Measurements from ENCODE around the gene ZBTB7C. TPM values are rescaled to one million over a fixed set of nuclear protein-coding genes. Genes with fewer than 3 reads are reported as not detected.

The ZBTB7C gene
- total RNA-seq, 5 donors from 2014 or later (not counting 1 experiment from before 2014, with no cell fraction given): 0.06 TPM; not detected in 4

DNA sequence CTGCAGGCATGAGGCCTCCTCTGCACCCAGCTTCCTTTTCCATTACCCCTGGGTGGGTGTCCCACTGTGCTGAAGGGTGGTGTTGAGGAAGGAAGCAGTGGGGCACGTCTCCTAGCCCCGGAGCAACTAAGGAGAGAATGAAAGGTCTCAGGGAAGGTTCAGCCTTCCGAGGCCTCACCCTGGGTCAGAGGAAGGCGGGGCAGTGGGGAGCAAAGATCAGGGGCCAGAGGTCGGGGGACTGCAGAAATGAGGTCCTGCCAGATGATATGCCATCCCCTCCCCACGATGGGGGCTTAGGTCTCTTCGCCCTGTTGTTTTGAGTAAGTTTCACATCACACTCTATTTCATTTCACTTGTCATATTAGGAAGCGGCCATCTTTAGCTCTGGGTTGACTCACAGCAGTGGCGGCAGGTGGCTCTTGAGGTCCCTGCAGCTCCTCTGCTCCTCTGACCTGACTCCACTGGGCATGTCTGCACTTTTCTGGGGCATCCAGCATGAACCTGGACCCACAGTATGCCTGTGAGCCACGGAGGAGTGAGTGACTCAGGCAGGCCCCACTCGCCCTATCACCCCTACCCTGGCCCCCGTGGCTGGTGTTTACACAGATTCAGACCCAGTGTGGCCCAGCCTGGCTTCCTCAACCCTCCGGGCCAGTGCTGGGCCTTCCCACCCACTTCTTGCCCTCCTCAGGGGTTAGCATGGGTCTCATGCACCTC lies 325.0 kb downstream of the ZBTB7C start:
- WGBS (ENCODE audit: insufficient coverage): 88% methylated on average over 10 of the region's 13 CpGs
- no peak overlapping the region for H3K27ac Mint-ChIP-seq
- H3K4me3 Mint-ChIP-seq: no peak overlapping the region
- H3K4me1 ChIP-seq (ENCODE audit: control insufficient read depth in 1 of 2, extremely low read depth in 1 of 2, insufficient read depth in 2 of 2, low read length in 2 of 2): no peaks in the 10 kb centered on the region
- DNase-seq (no peak), ATAC-seq (replicated peaks in 1 of 4) (no peak)
- POLR2A ChIA-PET: no interaction called here
- H3K4me3 ChIP-seq (ENCODE audit: control insufficient read depth in 1 of 2, extremely low read depth in 1 of 2, low read length in 1 of 2): no peak overlapping the region
- no peaks in the 10 kb centered on the region for H3K9me3 Mint-ChIP-seq
- no peaks in the 10 kb centered on the region for H3K27me3 ChIP-seq (replicated peaks in 1 of 2; ENCODE audit: control insufficient read depth in 2 of 2, extremely low read depth in 1 of 2, insufficient read depth in 2 of 2, low read length in 1 of 2)
- no peak overlapping the region for H3K27ac ChIP-seq (ENCODE audit: low read length)
- no peaks in the 10 kb centered on the region for H3K4me1 Mint-ChIP-seq
- H3K27me3 Mint-ChIP-seq: peaks cover 3 to 9% of the 10 kb centered on the region in 2 donors
- no peaks in the 10 kb centered on the region for H3K36me3 Mint-ChIP-seq
- H3K36me3 ChIP-seq (ENCODE audit: control insufficient read depth in 2 of 2, extremely low read depth in 1 of 2, insufficient read depth in 1 of 2, low read length in 1 of 2): no peaks in the 10 kb centered on the region
- H3K9me3 ChIP-seq: no peaks in the 10 kb centered on the region
- CTCF ChIA-PET: no interaction called here

DNA sequence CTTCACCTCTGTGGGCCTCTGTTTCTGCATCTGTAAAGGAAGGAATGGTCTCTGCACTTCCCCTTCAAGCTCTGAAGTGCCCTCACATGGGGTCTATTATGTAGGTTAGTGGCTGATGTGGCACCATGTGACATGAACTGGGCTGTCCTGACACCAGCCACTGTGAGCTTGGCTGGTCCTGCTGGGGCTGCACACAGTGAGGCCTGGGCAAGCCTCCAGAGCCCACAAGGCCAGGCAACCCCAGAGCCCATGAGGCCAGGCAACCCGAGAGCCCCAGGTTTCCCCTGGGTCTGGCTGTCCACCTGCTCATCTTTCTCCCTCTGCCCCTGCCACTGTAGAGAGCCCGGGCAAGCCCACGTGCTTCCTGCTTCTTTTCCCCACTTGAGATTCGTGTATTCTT lies 328.6 kb downstream of the ZBTB7C start:
- DNase-seq: no peak
- no peaks in the 10 kb centered on the region for H3K4me1 Mint-ChIP-seq
- ChIA-PET POLR2A (no interaction called here), CTCF (no interaction called here)
- H3K4me3 ChIP-seq (ENCODE audit: control insufficient read depth in 1 of 2, extremely low read depth in 1 of 2, low read length in 1 of 2): no peak overlapping the region
- no peaks in the 10 kb centered on the region for H3K36me3 Mint-ChIP-seq
- no peaks in the 10 kb centered on the region for H3K4me1 ChIP-seq (ENCODE audit: control insufficient read depth in 1 of 2, extremely low read depth in 1 of 2, insufficient read depth in 2 of 2, low read length in 2 of 2)
- no peaks in the 10 kb centered on the region for H3K9me3 ChIP-seq
- H3K36me3 ChIP-seq (ENCODE audit: control insufficient read depth in 2 of 2, extremely low read depth in 1 of 2, insufficient read depth in 1 of 2, low read length in 1 of 2): no peaks in the 10 kb centered on the region
- H3K4me3 Mint-ChIP-seq: no peak overlapping the region
- no peak overlapping the region for H3K27ac Mint-ChIP-seq
- 55% methylated on average over 4 of the region's 4 CpGs for WGBS (ENCODE audit: insufficient coverage)
- H3K9me3 Mint-ChIP-seq: no peaks in the 10 kb centered on the region
- no peak for ATAC-seq (replicated peaks in 1 of 4)
- peaks cover 0 to 4% of the 10 kb centered on the region in 2 experiments for H3K27me3 ChIP-seq (replicated peaks in 1 of 2; ENCODE audit: control insufficient read depth in 2 of 2, extremely low read depth in 1 of 2, insufficient read depth in 2 of 2, low read length in 1 of 2)
- peaks cover 0 to 3% of the 10 kb centered on the region in 2 donors for H3K27me3 Mint-ChIP-seq
- no peak overlapping the region for H3K27ac ChIP-seq (ENCODE audit: low read length)

DNA sequence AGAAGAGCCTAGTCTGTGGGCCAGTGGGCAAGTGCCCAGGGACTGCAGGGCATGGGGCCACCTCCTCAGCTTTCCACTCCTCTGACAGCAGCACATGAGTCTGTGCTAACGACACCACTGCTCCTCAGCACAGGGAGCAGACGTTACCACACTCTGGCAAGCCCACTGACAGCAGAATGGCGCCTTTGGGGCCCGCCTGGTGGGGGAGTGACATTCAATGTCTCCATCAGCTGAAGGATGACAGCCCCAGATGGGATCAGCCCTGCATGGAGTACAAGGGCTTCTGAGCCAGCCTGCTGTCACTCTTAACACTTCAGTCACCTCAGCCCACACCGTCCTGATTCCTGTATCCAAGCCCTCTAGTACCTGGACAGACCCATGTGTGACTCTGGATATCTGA lies 329.3 kb downstream of the ZBTB7C start:
- H3K4me1 ChIP-seq (ENCODE audit: control insufficient read depth in 1 of 2, extremely low read depth in 1 of 2, insufficient read depth in 2 of 2, low read length in 2 of 2): no peaks in the 10 kb centered on the region
- no peak overlapping the region for H3K4me3 Mint-ChIP-seq
- H3K9me3 Mint-ChIP-seq: no peaks in the 10 kb centered on the region
- no peak overlapping the region for H3K4me3 ChIP-seq (ENCODE audit: control insufficient read depth in 1 of 2, extremely low read depth in 1 of 2, low read length in 1 of 2)
- no peaks in the 10 kb centered on the region for H3K4me1 Mint-ChIP-seq
- H3K36me3 Mint-ChIP-seq: no peaks in the 10 kb centered on the region
- no peak overlapping the region for H3K27ac ChIP-seq (ENCODE audit: low read length)
- POLR2A ChIA-PET: no interaction called here
- ATAC-seq (replicated peaks in 1 of 4) (no peak), DNase-seq (no peak)
- H3K9me3 ChIP-seq: no peaks in the 10 kb centered on the region
- peaks cover 0 to 7% of the 10 kb centered on the region in 2 experiments for H3K27me3 ChIP-seq (replicated peaks in 1 of 2; ENCODE audit: control insufficient read depth in 2 of 2, extremely low read depth in 1 of 2, insufficient read depth in 2 of 2, low read length in 1 of 2)
- H3K27ac Mint-ChIP-seq: no peak overlapping the region
- 74% methylated on average over 4 of the region's 5 CpGs for WGBS (ENCODE audit: insufficient coverage)
- H3K36me3 ChIP-seq (ENCODE audit: control insufficient read depth in 2 of 2, extremely low read depth in 1 of 2, insufficient read depth in 1 of 2, low read length in 1 of 2): no peaks in the 10 kb centered on the region
- CTCF ChIA-PET: no interaction called here
- H3K27me3 Mint-ChIP-seq: peaks cover 0 to 3% of the 10 kb centered on the region in 2 donors

DNA sequence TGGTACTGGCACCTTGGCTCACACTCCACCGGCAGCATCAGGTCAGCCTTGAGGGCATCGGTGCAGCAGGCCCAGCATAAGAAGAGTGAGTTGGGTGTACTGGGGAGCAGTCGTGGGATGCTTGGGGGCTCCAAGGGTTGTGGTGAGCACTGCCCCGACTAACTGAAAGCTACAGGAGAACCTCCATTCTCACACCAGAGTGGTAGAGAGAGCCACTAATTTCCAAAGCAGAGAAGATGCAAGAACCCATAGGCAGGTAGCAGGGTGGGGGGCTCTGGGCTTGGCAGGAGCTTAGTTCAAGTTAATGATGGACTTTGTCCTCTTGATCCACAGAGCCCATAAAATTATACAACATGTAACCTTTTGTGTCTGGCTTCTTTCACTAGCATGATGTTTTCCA lies 330.7 kb downstream of the ZBTB7C start:
- no CpG with 5 or more reads among the region's 4 CpGs for WGBS (ENCODE audit: insufficient coverage)
- Mint-ChIP-seq H3K4me1 (no peaks in the 10 kb centered on the region), H3K27me3 (peaks cover 0 to 5% of the 10 kb centered on the region in 2 donors), H3K4me3 (no peak overlapping the region), H3K9me3 (no peaks in the 10 kb centered on the region), H3K36me3 (no peaks in the 10 kb centered on the region), H3K27ac (no peak overlapping the region)
- H3K36me3 ChIP-seq (ENCODE audit: control insufficient read depth in 2 of 2, extremely low read depth in 1 of 2, insufficient read depth in 1 of 2, low read length in 1 of 2): no peaks in the 10 kb centered on the region
- H3K27me3 ChIP-seq (replicated peaks in 1 of 2; ENCODE audit: control insufficient read depth in 2 of 2, extremely low read depth in 1 of 2, insufficient read depth in 2 of 2, low read length in 1 of 2): peaks cover 0 to 7% of the 10 kb centered on the region in 2 experiments
- H3K4me1 ChIP-seq (ENCODE audit: control insufficient read depth in 1 of 2, extremely low read depth in 1 of 2, insufficient read depth in 2 of 2, low read length in 2 of 2): no peaks in the 10 kb centered on the region
- no peak for DNase-seq
- CTCF ChIA-PET: no interaction called here
- POLR2A ChIA-PET: no interaction called here
- H3K9me3 ChIP-seq: no peaks in the 10 kb centered on the region
- no peak overlapping the region for H3K4me3 ChIP-seq (ENCODE audit: control insufficient read depth in 1 of 2, extremely low read depth in 1 of 2, low read length in 1 of 2)
- ATAC-seq (replicated peaks in 1 of 4): no peak
- no peak overlapping the region for H3K27ac ChIP-seq (ENCODE audit: low read length)

DNA sequence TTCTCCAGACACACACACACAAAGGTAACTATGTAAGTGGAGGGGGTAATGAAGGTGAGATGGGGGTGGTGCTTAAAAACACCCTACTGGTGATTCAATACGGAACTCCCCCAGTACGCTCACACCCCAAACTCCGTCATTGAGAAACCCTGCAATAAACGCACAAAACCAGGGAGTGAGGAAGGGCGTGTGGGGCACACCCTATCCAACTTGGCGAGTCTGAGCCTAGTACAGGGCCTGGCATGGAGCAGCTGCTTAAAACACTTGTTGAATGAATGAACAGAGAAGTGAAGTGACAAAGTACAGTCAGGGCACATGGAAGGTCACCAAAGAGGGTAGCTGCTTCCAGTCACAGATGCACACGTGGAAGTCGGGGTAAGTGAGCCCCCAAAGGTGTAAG lies 331.9 kb downstream of the ZBTB7C start:
- CTCF ChIA-PET: no interaction called here
- Histone ChIP-seq H3K4me1 (ENCODE audit: control insufficient read depth in 1 of 2, extremely low read depth in 1 of 2, insufficient read depth in 2 of 2, low read length in 2 of 2) (no peaks in the 10 kb centered on the region), H3K9me3 (no peaks in the 10 kb centered on the region), H3K27ac (ENCODE audit: low read length) (no peak overlapping the region), H3K27me3 (replicated peaks in 1 of 2; ENCODE audit: control insufficient read depth in 2 of 2, extremely low read depth in 1 of 2, insufficient read depth in 2 of 2, low read length in 1 of 2) (peaks cover 0 to 9% of the 10 kb centered on the region in 2 experiments), H3K4me3 (ENCODE audit: control insufficient read depth in 1 of 2, extremely low read depth in 1 of 2, low read length in 1 of 2) (no peak overlapping the region), H3K36me3 (ENCODE audit: control insufficient read depth in 2 of 2, extremely low read depth in 1 of 2, insufficient read depth in 1 of 2, low read length in 1 of 2) (no peaks in the 10 kb centered on the region)
- H3K4me3 Mint-ChIP-seq: no peak overlapping the region
- no peaks in the 10 kb centered on the region for H3K9me3 Mint-ChIP-seq
- ATAC-seq (replicated peaks in 1 of 4) (no peak), DNase-seq (no peak)
- H3K36me3 Mint-ChIP-seq: no peaks in the 10 kb centered on the region
- POLR2A ChIA-PET: no interaction called here
- 100% methylated on average over 2 of the region's 8 CpGs for WGBS (ENCODE audit: insufficient coverage)
- no peak overlapping the region for H3K27ac Mint-ChIP-seq
- H3K27me3 Mint-ChIP-seq: peaks cover 2 to 8% of the 10 kb centered on the region in 2 donors
- no peaks in the 10 kb centered on the region for H3K4me1 Mint-ChIP-seq

DNA sequence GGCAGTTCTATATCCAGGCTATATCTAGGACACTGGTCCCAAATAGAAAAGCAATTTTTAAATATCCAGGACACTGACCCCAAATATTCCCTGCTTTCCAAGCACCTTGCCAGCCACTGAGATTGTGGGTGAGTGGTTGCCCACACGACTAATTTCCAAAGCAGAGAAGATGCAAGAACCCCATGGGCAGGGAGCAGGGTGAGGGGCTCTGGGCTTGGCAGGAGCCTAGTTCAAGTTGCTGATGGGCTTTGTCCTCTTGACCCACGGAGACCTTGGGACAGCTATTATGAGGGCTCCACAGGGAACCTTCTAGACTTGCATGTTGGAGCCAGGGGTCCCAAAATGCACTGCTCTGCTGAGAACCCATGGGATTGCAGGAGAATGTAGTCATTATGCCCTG lies 332.7 kb downstream of the ZBTB7C start:
- CTCF ChIA-PET: no interaction called here
- H3K27ac Mint-ChIP-seq: no peak overlapping the region
- no peaks in the 10 kb centered on the region for H3K9me3 Mint-ChIP-seq

DNA sequence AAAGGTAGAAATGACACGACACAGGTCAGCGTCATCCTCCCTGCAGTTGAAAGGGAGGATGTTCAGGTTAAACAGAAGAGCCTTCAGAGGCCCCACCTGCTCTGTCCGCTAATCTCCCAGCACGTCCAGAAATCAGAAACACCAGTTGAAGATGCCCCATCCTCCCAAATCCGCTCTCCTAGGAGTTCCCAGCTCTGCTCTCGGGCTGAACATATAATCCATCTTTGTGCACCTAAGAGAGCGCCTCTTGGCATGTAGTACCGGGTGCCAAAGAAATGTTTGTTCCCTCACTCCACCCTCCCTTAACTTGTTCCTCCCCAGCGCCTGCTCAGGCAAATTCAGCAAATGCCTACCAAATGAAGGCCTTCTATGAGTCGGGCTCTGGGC lies 333.5 kb downstream of the ZBTB7C start:
- 81% methylated on average over 8 of the region's 10 CpGs for WGBS (ENCODE audit: insufficient coverage)
- DNase-seq: no peak
- peaks cover 11 to 14% of the 10 kb centered on the region in 2 donors for H3K27me3 Mint-ChIP-seq

More for the DNA sequence above, 332.7 kb downstream of the ZBTB7C start:
- H3K27ac ChIP-seq (ENCODE audit: low read length): no peak overlapping the region
- no peaks in the 10 kb centered on the region for H3K36me3 Mint-ChIP-seq
- no peaks in the 10 kb centered on the region for H3K4me1 Mint-ChIP-seq
- WGBS (ENCODE audit: insufficient coverage): 63% methylated on average over 2 of the region's 2 CpGs
- DNase-seq (no peak), ATAC-seq (replicated peaks in 1 of 4) (no peak)
- H3K9me3 ChIP-seq: no peaks in the 10 kb centered on the region
- H3K4me1 ChIP-seq (ENCODE audit: control insufficient read depth in 1 of 2, extremely low read depth in 1 of 2, insufficient read depth in 2 of 2, low read length in 2 of 2): no peaks in the 10 kb centered on the region
- H3K27me3 ChIP-seq (replicated peaks in 1 of 2; ENCODE audit: control insufficient read depth in 2 of 2, extremely low read depth in 1 of 2, insufficient read depth in 2 of 2, low read length in 1 of 2): peaks cover 0 to 10% of the 10 kb centered on the region in 2 experiments
- POLR2A ChIA-PET: no interaction called here
- no peaks in the 10 kb centered on the region for H3K36me3 ChIP-seq (ENCODE audit: control insufficient read depth in 2 of 2, extremely low read depth in 1 of 2, insufficient read depth in 1 of 2, low read length in 1 of 2)
- H3K4me3 Mint-ChIP-seq: no peak overlapping the region
- peaks cover 4 to 9% of the 10 kb centered on the region in 2 donors for H3K27me3 Mint-ChIP-seq
- H3K4me3 ChIP-seq (ENCODE audit: control insufficient read depth in 1 of 2, extremely low read depth in 1 of 2, low read length in 1 of 2): no peak overlapping the region

More for the DNA sequence above, 333.5 kb downstream of the ZBTB7C start:
- POLR2A ChIA-PET: no interaction called here
- H3K4me1 Mint-ChIP-seq: no peaks in the 10 kb centered on the region
- no peak overlapping the region for H3K4me3 ChIP-seq (ENCODE audit: control insufficient read depth in 1 of 2, extremely low read depth in 1 of 2, low read length in 1 of 2)
- CTCF ChIA-PET: no interaction called here
- no peak overlapping the region for H3K27ac ChIP-seq (ENCODE audit: low read length)
- no peak overlapping the region for H3K4me3 Mint-ChIP-seq
- no peaks in the 10 kb centered on the region for H3K36me3 Mint-ChIP-seq
- H3K4me1 ChIP-seq (ENCODE audit: control insufficient read depth in 1 of 2, extremely low read depth in 1 of 2, insufficient read depth in 2 of 2, low read length in 2 of 2): no peaks in the 10 kb centered on the region
- no peaks in the 10 kb centered on the region for H3K36me3 ChIP-seq (ENCODE audit: control insufficient read depth in 2 of 2, extremely low read depth in 1 of 2, insufficient read depth in 1 of 2, low read length in 1 of 2)
- peaks cover 0 to 10% of the 10 kb centered on the region in 2 experiments for H3K27me3 ChIP-seq (replicated peaks in 1 of 2; ENCODE audit: control insufficient read depth in 2 of 2, extremely low read depth in 1 of 2, insufficient read depth in 2 of 2, low read length in 1 of 2)
- no peak for ATAC-seq (replicated peaks in 1 of 4)
- no peaks in the 10 kb centered on the region for H3K9me3 ChIP-seq
- no peaks in the 10 kb centered on the region for H3K9me3 Mint-ChIP-seq
- H3K27ac Mint-ChIP-seq: no peak overlapping the region
